BLaER1 (cell line): ENCODE data around the gene USH2A.

Experiments
- H3K27ac ChIP-seq: shearing (Covaris generic); formaldehyde crosslinking; 2 replicates; pipeline ENCODE4 v1.8.1; 2022
- H3K27me3 ChIP-seq: shearing (Covaris generic); formaldehyde crosslinking; 2 replicates; pipeline ENCODE4 v1.8.1; 2022
- H3K36me3 ChIP-seq: shearing (Covaris generic); formaldehyde crosslinking; 2 replicates; pipeline ENCODE4 v1.8.1; 2022
- H3K4me1 ChIP-seq: shearing (Covaris generic); formaldehyde crosslinking; 2 replicates; pipeline ENCODE4 v1.8.1; 2022
- H3K4me2 ChIP-seq: shearing (Covaris generic); formaldehyde crosslinking; 2 replicates; pipeline ENCODE4 v1.8.1; 2022
- H3K4me3 ChIP-seq: shearing (Covaris generic); formaldehyde crosslinking; 2 replicates; pipeline ENCODE4 v1.8.1; 2022
- H3K9ac ChIP-seq: shearing (Covaris generic); formaldehyde crosslinking; 2 replicates; pipeline ENCODE4 v1.8.1; 2022
- H3K9me3 ChIP-seq: shearing (Covaris generic); formaldehyde crosslinking; 2 replicates; pipeline ENCODE4 v1.8.1; 2022
- H4K20me1 ChIP-seq: shearing (Covaris generic); formaldehyde crosslinking; 2 replicates; pipeline ENCODE4 v1.8.1; 2022
- Cebpa-rat ChIP-seq: shearing (Covaris generic); IDR thresholded peaks from 2 replicates; pipeline ENCODE4 v1.8.1; 2022

USH2A gene

DNA sequence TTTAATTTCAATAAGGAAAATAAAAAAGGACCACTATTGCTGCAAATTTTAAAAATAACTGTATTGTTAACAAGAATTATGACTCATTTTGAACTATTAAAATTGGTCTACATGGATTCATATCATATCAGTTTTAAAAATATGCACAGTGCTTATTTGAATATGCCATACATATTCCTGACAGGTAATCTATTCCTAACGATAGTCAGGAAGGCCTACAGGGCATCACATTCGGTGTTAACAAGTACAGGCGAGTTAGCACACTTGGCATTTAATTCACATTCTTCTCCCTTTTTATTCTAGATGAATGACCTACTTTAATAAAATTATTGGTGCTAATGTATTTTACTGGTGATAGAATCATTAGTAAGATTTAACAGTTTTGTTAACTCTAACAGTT, 174.6 kb downstream of the USH2A start:
- H3K4me2 ChIP-seq: no peak overlapping the region
- no peak overlapping the region for H3K4me3 ChIP-seq
- peaks cover 4% of the 10 kb centered on the region; the same call in 1 of the 2 replicates for H3K4me1 ChIP-seq
- H3K27ac ChIP-seq: no peak overlapping the region
- H3K9ac ChIP-seq: no peak overlapping the region
- no peak for TF ChIP-seq Cebpa-rat
- H4K20me1 ChIP-seq: no peaks in the 10 kb centered on the region
- H3K36me3 ChIP-seq: no peaks in the 10 kb centered on the region
- no peaks in the 10 kb centered on the region for H3K9me3 ChIP-seq
- no peaks in the 10 kb centered on the region for H3K27me3 ChIP-seq

DNA sequence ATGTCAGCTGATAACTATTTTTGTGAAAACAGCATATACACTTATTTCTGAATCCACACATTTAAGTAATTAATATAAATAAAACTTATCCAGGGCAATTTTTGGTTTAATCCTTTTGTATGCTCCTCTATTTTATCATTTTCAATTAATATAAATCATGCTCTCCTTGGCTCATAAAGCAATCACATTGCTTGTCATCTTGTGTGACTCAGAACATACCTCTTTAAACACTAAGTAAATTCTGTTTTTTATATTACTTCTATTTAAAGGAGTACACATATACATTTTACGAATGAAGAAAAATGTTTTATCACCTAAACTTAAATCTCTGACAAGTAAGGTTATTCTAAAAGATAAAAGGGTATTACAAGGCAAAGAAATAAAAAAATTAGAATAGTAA, 175.3 kb downstream of the USH2A start:
- H3K27ac ChIP-seq: no peak overlapping the region
- no peak for TF ChIP-seq Cebpa-rat
- H3K36me3 ChIP-seq: no peaks in the 10 kb centered on the region
- H3K9me3 ChIP-seq: no peaks in the 10 kb centered on the region
- H3K4me2 ChIP-seq: no peak overlapping the region
- H3K4me1 ChIP-seq: peaks cover 4% of the 10 kb centered on the region; the same call in 1 of the 2 replicates
- no peaks in the 10 kb centered on the region for H4K20me1 ChIP-seq
- no peak overlapping the region for H3K9ac ChIP-seq
- H3K4me3 ChIP-seq: no peak overlapping the region
- H3K27me3 ChIP-seq: no peaks in the 10 kb centered on the region

DNA sequence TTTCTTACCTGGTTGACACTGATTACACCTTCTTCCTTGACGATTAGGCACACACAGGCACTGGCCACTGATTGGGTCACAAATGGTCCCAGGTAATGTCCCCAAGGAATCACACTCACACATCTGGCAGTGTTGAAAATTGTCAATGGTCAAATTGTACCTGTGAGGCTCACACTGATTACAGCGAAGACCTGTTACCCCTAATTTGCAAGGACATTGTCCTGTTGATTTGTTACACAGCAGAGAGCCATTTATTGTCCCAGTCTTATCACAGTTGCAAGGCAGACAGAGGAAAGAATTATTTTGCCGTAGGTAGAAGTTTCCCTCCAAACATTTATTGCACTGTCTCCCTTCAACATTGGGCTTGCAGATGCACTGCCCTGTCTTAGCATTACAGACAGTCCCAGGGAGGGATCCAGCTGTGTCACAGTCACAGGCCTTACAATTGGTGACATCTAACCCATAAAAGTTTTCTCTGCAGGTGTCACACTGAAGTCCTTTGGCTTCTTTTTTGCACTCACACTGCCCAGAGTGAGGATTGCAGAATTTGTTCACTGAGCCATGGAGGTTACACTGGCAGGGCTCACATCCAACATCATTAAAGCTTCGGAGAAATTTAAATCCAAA, 176.6 kb downstream of the USH2A start:
- TF ChIP-seq Cebpa-rat: no peak
- Histone ChIP-seq H3K9ac (no peak overlapping the region), H3K27me3 (no peaks in the 10 kb centered on the region), H3K36me3 (no peaks in the 10 kb centered on the region), H3K4me2 (no peak overlapping the region), H4K20me1 (no peaks in the 10 kb centered on the region), H3K9me3 (no peaks in the 10 kb centered on the region), H3K4me3 (no peak overlapping the region), H3K27ac (no peak overlapping the region), H3K4me1 (peaks cover 4% of the 10 kb centered on the region; the same call in 1 of the 2 replicates)

DNA sequence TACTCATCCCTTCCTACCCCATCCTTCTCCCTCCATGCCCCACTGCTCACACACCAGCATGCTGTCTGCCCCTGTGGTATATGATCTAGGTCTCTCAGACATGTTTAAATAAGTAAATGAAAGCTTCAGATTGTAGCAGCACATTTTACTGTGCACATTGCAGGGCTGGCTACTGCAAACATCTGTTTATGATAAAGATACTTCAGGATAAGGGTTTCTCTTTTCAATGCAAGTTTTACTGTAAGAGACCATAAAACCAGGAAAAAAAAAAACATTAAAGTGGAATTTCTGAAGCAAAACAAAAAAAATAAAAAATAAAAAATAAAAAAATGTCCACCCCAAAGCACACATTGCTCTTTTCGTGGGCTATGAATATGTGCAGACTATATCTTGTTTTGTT, 184.4 kb downstream of the USH2A start:
- Histone ChIP-seq H3K4me3 (no peak overlapping the region), H4K20me1 (no peaks in the 10 kb centered on the region), H3K9ac (no peak overlapping the region), H3K27me3 (no peaks in the 10 kb centered on the region), H3K4me2 (no peak overlapping the region), H3K36me3 (no peaks in the 10 kb centered on the region), H3K4me1 (no peaks in the 10 kb centered on the region), H3K27ac (no peak overlapping the region), H3K9me3 (no peaks in the 10 kb centered on the region)
- no peak for TF ChIP-seq Cebpa-rat

DNA sequence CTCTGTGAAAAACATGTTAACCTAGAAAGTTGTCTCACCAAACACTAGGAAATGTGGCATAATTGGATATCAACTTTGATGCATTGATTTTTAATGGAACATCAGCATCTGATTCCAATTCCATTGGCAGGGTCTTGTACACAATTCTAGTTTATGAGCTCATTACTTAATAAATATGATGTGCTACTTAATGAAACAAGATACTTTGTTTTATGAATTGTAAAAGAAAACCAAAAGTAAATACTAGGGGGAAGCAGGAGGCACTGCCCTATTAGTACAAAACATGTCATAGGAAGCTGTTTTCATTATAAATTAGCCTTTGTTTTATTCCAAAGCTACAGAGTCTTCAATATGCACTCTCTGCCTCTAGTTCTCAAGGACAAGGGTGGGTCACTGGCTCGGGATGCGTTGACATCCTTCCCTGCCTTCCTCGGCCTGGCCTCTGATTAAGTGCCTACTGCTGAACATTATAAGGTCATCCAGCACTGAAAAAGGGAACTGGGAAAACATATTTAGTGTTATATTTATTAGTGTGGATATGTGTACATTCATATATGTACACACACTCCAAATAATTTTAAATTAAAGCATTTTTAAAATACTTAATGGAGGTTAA, 185.2 kb downstream of the USH2A start:
- no peak overlapping the region for H3K4me2 ChIP-seq
- TF ChIP-seq Cebpa-rat: no peak
- no peaks in the 10 kb centered on the region for H3K9me3 ChIP-seq
- H3K27ac ChIP-seq: no peak overlapping the region
- no peaks in the 10 kb centered on the region for H4K20me1 ChIP-seq
- H3K36me3 ChIP-seq: no peaks in the 10 kb centered on the region
- no peak overlapping the region for H3K9ac ChIP-seq
- H3K4me1 ChIP-seq: no peaks in the 10 kb centered on the region
- H3K27me3 ChIP-seq: no peaks in the 10 kb centered on the region
- H3K4me3 ChIP-seq: no peak overlapping the region

DNA sequence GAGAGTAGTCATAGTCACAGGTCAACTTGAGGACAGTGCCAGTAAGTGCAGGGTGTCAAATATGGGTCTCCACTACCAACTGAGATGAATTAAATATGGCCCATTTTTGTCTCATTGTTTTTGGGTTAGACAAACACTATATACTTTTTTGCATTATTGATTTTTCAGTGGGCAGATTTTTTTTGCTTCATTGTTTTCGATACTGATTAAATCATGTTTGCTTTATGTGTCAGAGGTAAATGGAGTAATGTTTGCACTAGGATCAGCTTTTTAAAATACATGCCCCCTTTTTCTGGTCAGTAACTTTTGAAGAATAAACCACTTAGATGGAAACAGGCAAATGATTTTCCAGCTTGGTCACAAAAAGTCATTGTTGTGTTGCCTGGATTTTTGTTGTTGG, 199.0 kb downstream of the USH2A start:
- no peaks in the 10 kb centered on the region for H3K9me3 ChIP-seq
- H3K4me1 ChIP-seq: peaks cover 8% of the 10 kb centered on the region; the same call in 1 of the 2 replicates
- H3K4me2 ChIP-seq: no peak overlapping the region
- no peak overlapping the region for H3K4me3 ChIP-seq
- no peak for TF ChIP-seq Cebpa-rat
- no peaks in the 10 kb centered on the region for H3K27me3 ChIP-seq
- H3K9ac ChIP-seq: no peak overlapping the region
- no peak overlapping the region for H3K27ac ChIP-seq
- H4K20me1 ChIP-seq: no peaks in the 10 kb centered on the region
- H3K36me3 ChIP-seq: no peaks in the 10 kb centered on the region

DNA sequence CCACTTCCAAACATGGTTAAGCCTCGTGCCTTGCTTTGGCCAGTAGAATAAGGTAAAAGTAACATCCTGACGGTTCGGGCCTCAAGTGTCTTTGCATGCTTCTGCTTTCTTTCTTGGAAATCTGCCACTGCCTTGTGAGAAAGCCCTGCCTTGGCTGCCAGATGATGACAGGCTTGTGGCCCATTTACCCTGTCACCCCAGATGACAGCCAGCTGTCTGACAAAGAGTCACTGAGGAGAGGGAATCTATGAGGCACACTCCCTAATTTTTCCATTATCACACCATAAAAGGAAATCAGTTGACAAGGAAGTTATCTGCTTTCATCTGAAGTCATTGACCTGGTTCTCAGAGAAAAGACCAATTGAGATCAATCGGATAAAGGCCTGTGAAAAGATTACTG, 199.8 kb downstream of the USH2A start:
- H4K20me1 ChIP-seq: no peaks in the 10 kb centered on the region
- no peak overlapping the region for H3K9ac ChIP-seq
- no peaks in the 10 kb centered on the region for H3K27me3 ChIP-seq
- no peak overlapping the region for H3K4me3 ChIP-seq
- no peak overlapping the region for H3K27ac ChIP-seq
- TF ChIP-seq Cebpa-rat: no peak
- H3K4me2 ChIP-seq: no peak overlapping the region
- peaks cover 8% of the 10 kb centered on the region; the same call in 1 of the 2 replicates for H3K4me1 ChIP-seq
- no peaks in the 10 kb centered on the region for H3K9me3 ChIP-seq
- H3K36me3 ChIP-seq: no peaks in the 10 kb centered on the region

DNA sequence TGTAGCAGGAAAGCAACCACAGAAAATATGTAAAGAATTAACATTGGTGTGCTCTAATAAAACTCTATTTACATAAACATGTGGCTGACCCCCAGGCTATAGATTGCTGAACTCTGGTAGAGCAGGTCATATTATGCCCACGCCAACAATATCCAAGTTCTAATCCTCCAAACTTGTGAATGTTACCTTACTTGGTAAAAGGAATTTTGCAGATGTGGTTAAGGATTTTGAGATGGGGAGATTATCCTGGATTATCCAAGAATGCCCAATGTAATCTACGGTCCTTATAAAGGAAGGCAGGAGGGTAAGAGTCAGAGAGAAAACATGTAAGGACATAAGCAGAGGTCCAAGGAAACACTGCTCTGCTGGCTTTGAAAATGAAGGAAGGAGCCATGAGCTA, 201.0 kb downstream of the USH2A start:
- Histone ChIP-seq H3K27me3 (no peaks in the 10 kb centered on the region), H3K36me3 (no peaks in the 10 kb centered on the region), H3K4me2 (no peak overlapping the region), H3K4me1 (peaks cover 8% of the 10 kb centered on the region; the same call in 1 of the 2 replicates), H3K4me3 (no peak overlapping the region), H3K9me3 (no peaks in the 10 kb centered on the region), H4K20me1 (no peaks in the 10 kb centered on the region), H3K9ac (no peak overlapping the region), H3K27ac (no peak overlapping the region)
- no peak for TF ChIP-seq Cebpa-rat

DNA sequence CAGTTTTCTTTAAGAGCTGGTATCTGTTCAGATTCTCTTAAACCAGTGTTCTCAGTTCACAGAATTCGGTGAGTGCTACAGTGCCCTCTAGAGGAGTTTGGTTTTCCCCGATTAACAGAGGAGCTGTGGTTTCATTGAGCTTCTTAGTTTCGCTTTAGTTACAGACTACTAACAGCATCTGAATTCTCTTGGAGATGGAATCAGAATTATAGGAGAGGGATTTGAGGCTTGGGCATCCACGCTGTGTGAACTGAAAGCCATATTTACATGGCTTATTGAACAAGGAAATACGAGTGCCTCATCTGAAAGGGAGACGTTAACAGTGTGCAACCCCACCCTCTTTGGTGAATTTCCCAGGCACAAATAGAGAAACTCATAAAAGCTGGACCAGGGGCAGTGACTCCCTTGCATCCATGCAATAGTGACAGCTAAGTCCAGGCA, 202.0 kb downstream of the USH2A start:
- H3K4me3 ChIP-seq: peak overlapping the region; percentile 58; the same call in 1 of the 2 replicates
- H3K9ac ChIP-seq: peak overlapping the region; percentile 65; the same call in 1 of the 2 replicates
- no peaks in the 10 kb centered on the region for H3K27me3 ChIP-seq
- TF ChIP-seq Cebpa-rat: no peak
- no peaks in the 10 kb centered on the region for H3K9me3 ChIP-seq
- no peaks in the 10 kb centered on the region for H4K20me1 ChIP-seq
- H3K27ac ChIP-seq: no peak overlapping the region; the same call in 1 of the 2 replicates
- H3K36me3 ChIP-seq: no peaks in the 10 kb centered on the region
- H3K4me1 ChIP-seq: peaks cover 8% of the 10 kb centered on the region; the same call in 1 of the 2 replicates
- H3K4me2 ChIP-seq: peak overlapping the region; percentile 58

DNA sequence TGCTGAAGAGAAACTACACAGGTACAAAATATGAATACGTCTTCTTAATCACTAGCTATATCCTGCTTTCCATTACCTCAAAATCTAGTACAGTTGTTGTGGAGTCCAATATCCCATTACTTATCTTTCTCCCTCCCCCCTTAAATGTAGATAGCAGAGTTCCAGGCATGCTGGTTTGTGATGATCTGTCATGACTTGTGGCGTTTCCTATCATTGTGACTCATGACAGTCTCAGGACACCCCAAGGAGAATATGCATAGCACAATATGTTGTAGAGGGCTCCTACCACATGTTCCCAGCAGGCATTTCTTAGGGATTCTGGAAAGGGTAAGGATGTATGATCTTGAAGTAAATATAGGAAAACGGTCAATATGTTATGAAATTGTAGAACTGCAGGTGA, 206.9 kb downstream of the USH2A start:
- H3K4me3 ChIP-seq: no peak overlapping the region

More for the DNA sequence above, 206.9 kb downstream of the USH2A start:
- Histone ChIP-seq H4K20me1 (no peaks in the 10 kb centered on the region), H3K4me2 (no peak overlapping the region), H3K4me1 (no peaks in the 10 kb centered on the region; the same call in 1 of the 2 replicates), H3K36me3 (no peaks in the 10 kb centered on the region), H3K27me3 (no peaks in the 10 kb centered on the region), H3K27ac (no peak overlapping the region), H3K9me3 (no peaks in the 10 kb centered on the region), H3K9ac (no peak overlapping the region)
- no peak for TF ChIP-seq Cebpa-rat
